ENCODE results near the gene MRPL36.
"Not testable (repeated sequence)": the region's sequence is repeated elsewhere in the genome, so short reads cannot be mapped to it uniquely, and the experiment has no call there.

DNA sequence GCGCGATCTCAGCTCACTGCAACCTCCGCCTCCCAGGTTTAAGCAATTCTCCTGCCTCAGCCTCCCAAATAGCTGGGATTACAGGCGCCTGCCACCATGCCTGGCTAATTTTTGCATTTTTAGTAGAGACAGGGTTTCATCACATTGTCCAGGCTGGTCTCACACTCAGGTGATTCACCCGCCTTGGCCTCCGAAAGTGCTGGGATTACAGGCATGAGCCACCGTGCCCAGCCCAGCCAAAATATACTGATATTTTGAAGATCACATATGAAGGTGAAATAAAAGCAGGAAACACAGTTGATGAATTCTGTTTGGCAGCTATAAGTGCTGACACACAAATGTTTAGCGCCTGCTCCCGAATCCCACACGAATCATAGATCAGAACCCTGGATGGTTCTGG is 44.1 kb upstream of the MRPL36 start:
- TF ChIP-seq, protein P1, sequence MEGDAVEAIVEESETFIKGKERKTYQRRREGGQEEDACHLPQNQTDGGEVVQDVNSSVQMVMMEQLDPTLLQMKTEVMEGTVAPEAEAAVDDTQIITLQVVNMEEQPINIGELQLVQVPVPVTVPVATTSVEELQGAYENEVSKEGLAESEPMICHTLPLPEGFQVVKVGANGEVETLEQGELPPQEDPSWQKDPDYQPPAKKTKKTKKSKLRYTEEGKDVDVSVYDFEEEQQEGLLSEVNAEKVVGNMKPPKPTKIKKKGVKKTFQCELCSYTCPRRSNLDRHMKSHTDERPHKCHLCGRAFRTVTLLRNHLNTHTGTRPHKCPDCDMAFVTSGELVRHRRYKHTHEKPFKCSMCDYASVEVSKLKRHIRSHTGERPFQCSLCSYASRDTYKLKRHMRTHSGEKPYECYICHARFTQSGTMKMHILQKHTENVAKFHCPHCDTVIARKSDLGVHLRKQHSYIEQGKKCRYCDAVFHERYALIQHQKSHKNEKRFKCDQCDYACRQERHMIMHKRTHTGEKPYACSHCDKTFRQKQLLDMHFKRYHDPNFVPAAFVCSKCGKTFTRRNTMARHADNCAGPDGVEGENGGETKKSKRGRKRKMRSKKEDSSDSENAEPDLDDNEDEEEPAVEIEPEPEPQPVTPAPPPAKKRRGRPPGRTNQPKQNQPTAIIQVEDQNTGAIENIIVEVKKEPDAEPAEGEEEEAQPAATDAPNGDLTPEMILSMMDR (IDR thresholded peaks at IDR 0.05) = not testable (repeated sequence)
- TF ChIP-seq POLR2AphosphoS5, EP300 (IDR thresholded peaks at IDR 0.05): not testable (repeated sequence)
